ENCODE results near the gene MBTD1. TPM values are rescaled to one million over a fixed set of nuclear protein-coding genes. Genes with fewer than 3 reads are reported as not detected.

MBTD1 gene
- total and polyA plus RNA-seq, 9 of the 15 experiments (the other 6 are each of a cell fraction or from before 2014, with no cell fraction given): 2.1 to 26.3 (median 13.3) TPM

- TF ChIP-seq MAFG (tag; conservative IDR thresholded peaks at IDR 0.05) (no peak), ZNF717 (CRISPR knock-in tag; IDR thresholded peaks at IDR 0.05) (no peak), SAFB (IDR thresholded peaks at IDR 0.05; ENCODE audit: borderline replicate concordance, low read depth, low read length) (no peak), NFE2L1 (tag; IDR thresholded peaks at IDR 0.05; ENCODE audit: borderline replicate concordance, low read depth) (no peak), ZNF253 (CRISPR knock-in tag; conservative IDR thresholded peaks at IDR 0.05) (no peak), TEAD2 (tag; IDR thresholded peaks at IDR 0.05) (no peak), EGR1 (conservative IDR thresholded peaks at IDR 0.05) (peak; percentile 68), ATF4 (CRISPR knock-in tag; IDR thresholded peaks at IDR 0.05) (no peak), ZNF347 (CRISPR knock-in tag; IDR thresholded peaks at IDR 0.05; ENCODE audit: low read depth) (no peak), PHF21A (IDR thresholded peaks at IDR 0.05; ENCODE audit: borderline replicate concordance, low read depth) (no peak), FOXK2 (conservative IDR thresholded peaks at IDR 0.05 in 1 of 2, IDR thresholded peaks at IDR 0.05 in 1 of 2; ENCODE audit: low read depth in 2 of 2) (peak in 1 of 2 experiments; percentile 100; a peak in 3 of 4 replicates), ZNF282 (CRISPR knock-in tag; IDR thresholded peaks at IDR 0.05) (no peak), MYNN (IDR thresholded peaks at IDR 0.05) (no peak), MYNN (CRISPR knock-in tag; IDR thresholded peaks at IDR 0.05) (no peak), TAF9B (IDR thresholded peaks at IDR 0.05; ENCODE audit: partially characterized antibody) (peak; percentile 45), KLF10 (CRISPR knock-in tag; IDR thresholded peaks at IDR 0.05) (no peak), EZH2 (IDR thresholded peaks at IDR 0.05; ENCODE audit: borderline replicate concordance, low read depth, low read length) (no peak), KDM4B (IDR thresholded peaks at IDR 0.05; ENCODE audit: borderline replicate concordance in 2 of 2, low read depth in 1 of 2) (no peak; a peak in 1 of 4 replicates), TARDBP (IDR thresholded peaks at IDR 0.05) (no peak), ZNF165 (CRISPR knock-in tag; IDR thresholded peaks at IDR 0.05; ENCODE audit: borderline replicate concordance) (peak; percentile 66; the same call in 1 of the 2 replicates), DIDO1 (tag; IDR thresholded peaks at IDR 0.05; ENCODE audit: low read depth) (peak; percentile 58; the same call in 1 of the 2 replicates), CREB1 (IDR thresholded peaks at IDR 0.05) (no peak), CREB1 (CRISPR knock-in tag; IDR thresholded peaks at IDR 0.05) (peak; percentile 80), ZNF217 (CRISPR knock-in tag; IDR thresholded peaks at IDR 0.05) (no peak)
- TF ChIP-seq, protein P1, sequence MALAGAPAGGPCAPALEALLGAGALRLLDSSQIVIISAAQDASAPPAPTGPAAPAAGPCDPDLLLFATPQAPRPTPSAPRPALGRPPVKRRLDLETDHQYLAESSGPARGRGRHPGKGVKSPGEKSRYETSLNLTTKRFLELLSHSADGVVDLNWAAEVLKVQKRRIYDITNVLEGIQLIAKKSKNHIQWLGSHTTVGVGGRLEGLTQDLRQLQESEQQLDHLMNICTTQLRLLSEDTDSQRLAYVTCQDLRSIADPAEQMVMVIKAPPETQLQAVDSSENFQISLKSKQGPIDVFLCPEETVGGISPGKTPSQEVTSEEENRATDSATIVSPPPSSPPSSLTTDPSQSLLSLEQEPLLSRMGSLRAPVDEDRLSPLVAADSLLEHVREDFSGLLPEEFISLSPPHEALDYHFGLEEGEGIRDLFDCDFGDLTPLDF (CRISPR knock-in tag; IDR thresholded peaks at IDR 0.05): no peak; the same call in 1 of the 2 replicates
- TF ChIP-seq, protein P2, sequence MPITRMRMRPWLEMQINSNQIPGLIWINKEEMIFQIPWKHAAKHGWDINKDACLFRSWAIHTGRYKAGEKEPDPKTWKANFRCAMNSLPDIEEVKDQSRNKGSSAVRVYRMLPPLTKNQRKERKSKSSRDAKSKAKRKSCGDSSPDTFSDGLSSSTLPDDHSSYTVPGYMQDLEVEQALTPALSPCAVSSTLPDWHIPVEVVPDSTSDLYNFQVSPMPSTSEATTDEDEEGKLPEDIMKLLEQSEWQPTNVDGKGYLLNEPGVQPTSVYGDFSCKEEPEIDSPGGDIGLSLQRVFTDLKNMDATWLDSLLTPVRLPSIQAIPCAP (CRISPR knock-in tag; IDR thresholded peaks at IDR 0.05; ENCODE audit: borderline replicate concordance): no peak
- TF ChIP-seq, protein P3, sequence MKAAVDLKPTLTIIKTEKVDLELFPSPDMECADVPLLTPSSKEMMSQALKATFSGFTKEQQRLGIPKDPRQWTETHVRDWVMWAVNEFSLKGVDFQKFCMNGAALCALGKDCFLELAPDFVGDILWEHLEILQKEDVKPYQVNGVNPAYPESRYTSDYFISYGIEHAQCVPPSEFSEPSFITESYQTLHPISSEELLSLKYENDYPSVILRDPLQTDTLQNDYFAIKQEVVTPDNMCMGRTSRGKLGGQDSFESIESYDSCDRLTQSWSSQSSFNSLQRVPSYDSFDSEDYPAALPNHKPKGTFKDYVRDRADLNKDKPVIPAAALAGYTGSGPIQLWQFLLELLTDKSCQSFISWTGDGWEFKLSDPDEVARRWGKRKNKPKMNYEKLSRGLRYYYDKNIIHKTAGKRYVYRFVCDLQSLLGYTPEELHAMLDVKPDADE (conservative IDR thresholded peaks at IDR 0.05; ENCODE audit: control insufficient read depth, low read depth, low read length): 0 out of 2 replicates have a peak, but pooled peaks have one; percentile 25
These were observed 581 bp upstream of the MBTD1 start, which contains the start of gene UTP18 (continued) for GRCh38 chr17:51260237-51261023.
